ENCODE results near the gene SPIRE2. TPM values are rescaled to one million over a fixed set of nuclear protein-coding genes. Genes with fewer than 3 reads are reported as not detected.
A peak's percentile ranks its signal among the peaks of the same experiment; 100 is the strongest.

The SPIRE2 gene
- total and polyA plus RNA-seq, 9 of the 15 experiments (the other 6 are each of a cell fraction or from before 2014, with no cell fraction given): 0.70 to 7.5 (median 4.6) TPM

GRCh38 chr16:89873972-89874689 lies 45.9 kb downstream of the SPIRE2 start:
- no peaks in the 10 kb centered on the region; the same call in 1 of the 2 replicates for H3K9me3 ChIP-seq (replicated peaks; ENCODE audit: control insufficient read depth, insufficient read depth, low read depth, low read length)
- peak overlapping the region; percentile 97 for H3K4me2 ChIP-seq (ENCODE audit: insufficient read depth, low read length)
- CTCF ChIA-PET (ENCODE audit: low intra/inter-chr PET ratio): no interaction called here
- peak overlapping the region; percentile 97 for H3K27ac ChIP-seq (ENCODE audit: extremely low read depth, low read depth, low read length)
- peaks cover 58% of the 10 kb centered on the region for H3K79me2 ChIP-seq (ENCODE audit: control insufficient read depth, insufficient read depth, low read length)
- no peaks in the 10 kb centered on the region for H3K27me3 ChIP-seq (ENCODE audit: control insufficient read depth in 2 of 2, insufficient read depth in 2 of 2, low read length in 2 of 2)
- peak overlapping the region; percentile 80 for H3K4me3 ChIP-seq
- no TSS peak for BruUV-seq (replicated peaks)
- H4K20me1 ChIP-seq (replicated peaks; ENCODE audit: control insufficient read depth, insufficient read depth, low read length): peaks cover 7% of the 10 kb centered on the region
- no peaks in the 10 kb centered on the region for H3K9me1 ChIP-seq (ENCODE audit: control insufficient read depth, insufficient read depth, low read length)
- peak; percentile 95 to 98 (median 96) for DNase-seq (ENCODE audit: extremely low read depth in 1 of 4, low spot score in 3 of 4)
- intact Hi-C loops (cut with micrococcal nuclease): no loop called here
- peak; percentile 90 for FAIRE-seq
- POLR2A ChIA-PET: interaction anchor here (0.5 to 2.9 kb wide), 11 partner anchors 10 to 174 kb away, joined by 3 to 25 read pairs (median 4); partner anchors contain the start of gene SPIRE2
- peak overlapping the region; percentile 92 to 100 for H3K9ac ChIP-seq (ENCODE audit: insufficient read depth in 1 of 2, low read depth in 2 of 2, low read length in 2 of 2)
- H2AFZ ChIP-seq (ENCODE audit: low read depth, low read length): 0 out of 2 replicates have a peak overlapping the region, but pooled peaks have one; percentile 91
- ATAC-seq: peak; percentile 88
- peaks cover 11 to 34% of the 10 kb centered on the region in 2 experiments for H3K4me1 ChIP-seq (replicated peaks in 1 of 2; ENCODE audit: control insufficient read depth in 2 of 2, insufficient read depth in 2 of 2, low read length in 2 of 2)
- in situ Hi-C loops (cut with MboI): loop anchor here (5.0 kb wide), 1 partner anchor 67 kb away; no protein-coding TSS in a partner anchor
- 3% methylated on average over 32 of the region's 61 CpGs for WGBS (ENCODE audit: insufficient coverage, low coverage, missing lambda C conversion rate)
- H3K36me3 ChIP-seq (ENCODE audit: control insufficient read depth, insufficient read depth, low read length): peaks cover 42% of the 10 kb centered on the region
- peak; percentile 91 for TF ChIP-seq SP1 (CRISPR knock-in tag; IDR thresholded peaks at IDR 0.05)
- 0 out of 4 replicates have a peak, but pooled peaks of 1 of the 2 experiments have one; percentile 22 for TF ChIP-seq SIN3A (IDR thresholded peaks at IDR 0.05; ENCODE audit: borderline replicate concordance in 2 of 2, control insufficient read depth in 1 of 2, low read depth in 2 of 2, low read length in 2 of 2)
- TF ChIP-seq USF2 (CRISPR knock-in tag; IDR thresholded peaks at IDR 0.05): peak; percentile 87
- no peak for TF ChIP-seq SIN3B (IDR thresholded peaks at IDR 0.05; ENCODE audit: low read depth)
- TF ChIP-seq ZBTB7A (IDR thresholded peaks at IDR 0.05; ENCODE audit: borderline replicate concordance, control insufficient read depth, low read depth, low read length): peak; percentile 31; the same call in 1 of the 2 replicates
- TF ChIP-seq CREB1 (IDR thresholded peaks at IDR 0.05): peak; percentile 88
- TF ChIP-seq CREB1 (CRISPR knock-in tag; IDR thresholded peaks at IDR 0.05): peak; percentile 84
- no peak for TF ChIP-seq ZNF133 (CRISPR knock-in tag; IDR thresholded peaks at IDR 0.05)
- TF ChIP-seq FIP1L1 (IDR thresholded peaks at IDR 0.05; ENCODE audit: low read depth, low read length, poor library complexity, severe bottlenecking): peak; percentile 30
- peak; percentile 26 for TF ChIP-seq SAP30 (IDR thresholded peaks at IDR 0.05; ENCODE audit: borderline replicate concordance, insufficient read depth, low read depth, low read length, poor library complexity, severe bottlenecking)
- TF ChIP-seq ZBTB2 (IDR thresholded peaks at IDR 0.05): no peak
- TF ChIP-seq ZNF717 (CRISPR knock-in tag; IDR thresholded peaks at IDR 0.05): no peak
- no peak for TF ChIP-seq RFX5 (IDR thresholded peaks at IDR 0.05; ENCODE audit: low read depth, low read length)
- TF ChIP-seq MYC (IDR thresholded peaks at IDR 0.05; ENCODE audit: low read depth, low read length): peak; percentile 92
- no peak for TF ChIP-seq MYC (CRISPR knock-in tag; IDR thresholded peaks at IDR 0.05; ENCODE audit: borderline replicate concordance, low read depth)
- TF ChIP-seq CXXC5 (CRISPR knock-in tag; IDR thresholded peaks at IDR 0.05): peak; percentile 26
- no peak for TF ChIP-seq RUNX1 (IDR thresholded peaks at IDR 0.05; ENCODE audit: low read depth)
- TF ChIP-seq HINFP (tag; conservative IDR thresholded peaks at IDR 0.05; ENCODE audit: low read depth): peak; percentile 71

All from K562 (cell line).